Fibroblast of peridontal ligament (primary cell): ENCODE measurements around the gene CFAP74.

ENCODE experiments used
- DNase-seq: peaks from one replicate; pipeline ENCODE4 v3.0.0-alpha.2; 2010; ENCODE audit errors: extremely low read depth

CFAP74 gene

DNA sequence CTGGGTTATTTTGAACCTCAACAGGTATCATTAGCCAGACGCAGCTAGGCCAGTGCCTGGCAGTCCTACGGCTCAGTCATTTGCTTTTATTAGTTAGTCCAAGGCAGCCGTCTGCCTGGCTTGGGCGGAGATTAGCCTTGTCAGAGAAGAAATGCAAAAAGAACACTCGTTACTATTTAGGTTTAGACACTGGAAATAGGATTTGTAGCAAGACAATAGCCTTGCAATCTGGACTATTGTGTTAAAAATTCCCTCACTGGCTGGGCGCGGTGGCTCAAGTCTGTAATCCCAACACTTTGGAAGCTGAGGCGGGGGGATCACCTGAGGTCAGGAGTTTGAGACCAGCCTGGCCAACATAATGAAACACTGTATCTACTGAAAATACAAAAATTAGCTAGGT, 35.7 kb upstream of the CFAP74 start:
- DNase-seq, result no peak

DNA sequence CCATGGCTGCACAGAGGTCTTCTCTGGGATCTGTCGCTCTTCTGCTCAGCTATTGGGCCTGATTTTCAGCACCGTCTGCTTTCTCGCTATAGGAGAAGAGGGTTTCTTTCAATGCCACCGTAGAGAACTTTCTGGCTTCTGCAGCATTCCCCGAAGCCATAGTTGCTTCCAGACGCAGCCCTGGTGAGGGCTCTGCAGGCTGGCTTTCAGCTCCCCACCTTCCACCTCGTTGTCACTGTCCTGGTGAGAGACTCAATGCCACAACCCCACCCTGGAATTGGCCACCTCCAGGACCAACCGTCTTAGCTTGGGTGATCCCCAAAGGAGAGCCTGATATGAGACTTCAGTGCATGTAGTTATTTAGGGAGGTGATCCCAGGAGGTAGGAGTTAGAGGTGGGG, 34.6 kb upstream of the CFAP74 start:
- DNase-seq, result no peak

DNA sequence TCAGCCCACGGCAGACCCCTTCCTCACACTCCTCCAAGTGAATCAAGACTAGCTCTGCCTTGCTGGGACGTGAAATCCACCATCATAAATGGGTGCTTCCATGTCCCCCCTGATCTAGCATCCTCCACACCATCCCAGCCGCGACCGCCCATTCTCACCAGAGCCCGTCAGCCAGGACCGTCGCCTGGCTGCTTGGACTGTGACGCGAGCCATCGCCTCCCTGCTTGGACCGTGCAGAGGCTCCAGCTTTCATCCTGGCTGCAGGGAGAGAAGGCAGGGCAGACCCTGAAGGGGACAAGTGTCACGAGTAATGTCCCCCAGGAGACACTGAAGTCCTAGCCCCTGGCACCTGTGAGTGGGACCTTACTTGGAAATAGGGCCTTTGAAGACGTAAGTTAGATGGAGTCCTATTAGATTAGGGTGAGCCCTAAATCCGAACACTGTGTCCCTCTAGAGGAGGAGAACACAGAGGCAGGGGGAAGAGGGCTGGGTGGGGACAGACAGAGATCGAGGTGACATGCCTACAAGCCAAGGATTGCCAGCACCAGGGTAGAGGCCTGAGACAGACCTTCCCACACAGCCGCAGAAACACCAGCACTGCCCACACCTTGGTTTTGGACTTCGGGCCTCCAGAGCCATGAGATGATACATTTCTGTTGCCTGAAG, 33.9 kb upstream of the CFAP74 start:
- no peak for DNase-seq

DNA sequence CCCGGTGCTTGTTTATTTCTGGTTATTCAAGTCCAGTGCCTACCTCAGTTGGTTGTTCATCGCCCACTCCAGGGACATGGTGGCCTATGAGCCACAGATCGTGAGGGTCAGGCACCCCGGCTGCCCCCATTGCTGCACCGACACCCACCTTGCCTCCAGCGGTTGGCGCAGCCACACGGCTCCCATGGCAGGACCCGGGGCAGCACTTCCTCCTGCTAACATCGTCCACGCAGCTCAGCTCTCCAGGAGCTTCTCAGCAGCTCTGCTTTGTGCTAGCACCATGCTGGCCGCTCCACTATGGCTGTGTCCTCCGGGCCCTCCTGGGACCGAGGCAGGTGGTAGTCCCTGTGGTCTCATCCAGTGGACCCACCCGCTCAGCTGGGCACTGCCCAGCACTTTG, 32.7 kb upstream of the CFAP74 start:
- DNase-seq, result no peak

DNA sequence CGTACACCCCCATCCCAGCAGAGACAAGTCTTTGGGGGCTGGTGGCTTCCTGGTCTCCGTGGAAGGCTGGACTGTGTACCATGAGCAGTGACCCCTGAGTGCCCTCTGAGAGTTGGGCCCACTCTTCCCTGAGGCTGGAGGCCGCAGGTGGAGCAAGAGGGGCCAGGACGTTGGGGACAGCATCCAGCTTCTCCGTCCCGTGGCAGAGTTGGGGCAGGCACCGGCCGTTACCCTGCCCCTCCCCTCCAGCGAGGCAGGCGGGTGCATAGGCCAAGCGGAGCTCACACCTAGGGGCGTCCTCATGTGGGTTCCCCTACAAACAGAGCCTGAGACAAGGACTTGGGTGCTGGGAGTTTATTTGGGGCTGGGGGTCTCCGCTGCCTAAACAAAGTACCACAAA, 29.6 kb upstream of the CFAP74 start:
- DNase-seq, result no peak

DNA sequence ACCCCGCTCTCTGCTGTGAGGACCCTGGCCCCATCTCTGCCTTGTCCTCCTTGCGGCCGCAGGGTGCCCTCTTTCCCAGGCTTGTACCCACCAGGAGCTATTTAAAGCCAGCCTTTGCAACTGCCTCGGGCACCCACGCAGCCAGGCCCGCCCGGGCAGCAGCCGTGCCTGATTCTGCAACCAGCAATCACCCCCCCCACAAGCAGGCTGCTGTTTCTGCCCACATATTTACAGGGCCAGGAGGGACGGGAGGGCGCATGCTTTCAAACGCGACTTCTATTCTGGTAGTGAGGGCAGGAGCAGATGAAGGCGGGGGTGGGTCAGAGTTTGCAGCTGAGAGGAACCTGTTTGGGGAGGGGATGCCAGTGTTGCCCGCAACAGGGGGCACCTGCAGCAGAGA, 29.2 kb upstream of the CFAP74 start:
- no peak for DNase-seq

DNA sequence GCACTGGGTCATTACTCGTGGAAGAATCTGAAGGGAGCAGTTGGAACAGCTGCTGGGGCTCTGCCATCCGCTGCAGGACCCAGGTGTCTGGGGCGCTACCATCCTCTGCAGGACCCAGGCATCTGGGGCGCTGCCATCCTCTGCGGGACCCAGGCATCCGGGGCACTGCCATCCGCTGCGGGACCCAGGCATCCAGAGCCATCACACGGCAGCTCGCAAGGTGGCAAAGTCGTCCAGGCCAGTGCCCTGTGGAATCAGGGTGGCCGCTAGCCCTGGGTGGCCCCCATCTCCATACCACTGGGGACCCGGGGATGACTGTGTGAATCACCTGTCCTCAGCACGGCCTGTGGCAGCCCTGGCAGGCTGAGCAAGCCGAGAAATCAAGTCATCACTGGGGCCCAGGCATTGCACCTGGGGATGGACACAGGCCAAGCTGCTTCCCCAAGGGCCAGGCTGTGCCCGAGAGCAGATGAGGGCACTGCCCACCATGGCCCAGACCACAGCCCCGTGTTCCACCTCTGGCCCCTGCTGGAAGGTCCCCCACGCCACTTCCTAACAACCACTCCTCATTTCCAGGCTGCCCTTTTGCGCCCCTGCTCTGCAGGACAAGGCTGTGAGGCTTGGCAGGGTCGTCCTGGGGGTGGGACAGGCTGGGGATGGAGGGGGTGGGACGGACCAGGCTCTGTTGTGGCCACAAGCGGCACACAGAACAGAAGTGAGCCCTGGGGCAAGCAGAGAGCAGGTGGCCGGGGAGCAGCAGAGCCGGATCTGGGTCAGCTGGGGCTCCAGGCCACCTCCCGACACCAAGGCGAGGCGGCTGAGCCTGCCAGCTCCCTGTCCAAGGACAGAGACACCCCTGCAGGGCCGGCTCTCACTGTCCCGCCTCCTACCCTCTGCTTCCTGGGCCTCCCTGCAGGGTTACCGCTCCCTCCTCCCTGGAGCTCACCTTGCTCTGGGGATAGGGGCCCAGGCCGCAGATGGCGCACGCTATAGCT, 28.3 kb upstream of the CFAP74 start:
- DNase-seq, result no peak

DNA sequence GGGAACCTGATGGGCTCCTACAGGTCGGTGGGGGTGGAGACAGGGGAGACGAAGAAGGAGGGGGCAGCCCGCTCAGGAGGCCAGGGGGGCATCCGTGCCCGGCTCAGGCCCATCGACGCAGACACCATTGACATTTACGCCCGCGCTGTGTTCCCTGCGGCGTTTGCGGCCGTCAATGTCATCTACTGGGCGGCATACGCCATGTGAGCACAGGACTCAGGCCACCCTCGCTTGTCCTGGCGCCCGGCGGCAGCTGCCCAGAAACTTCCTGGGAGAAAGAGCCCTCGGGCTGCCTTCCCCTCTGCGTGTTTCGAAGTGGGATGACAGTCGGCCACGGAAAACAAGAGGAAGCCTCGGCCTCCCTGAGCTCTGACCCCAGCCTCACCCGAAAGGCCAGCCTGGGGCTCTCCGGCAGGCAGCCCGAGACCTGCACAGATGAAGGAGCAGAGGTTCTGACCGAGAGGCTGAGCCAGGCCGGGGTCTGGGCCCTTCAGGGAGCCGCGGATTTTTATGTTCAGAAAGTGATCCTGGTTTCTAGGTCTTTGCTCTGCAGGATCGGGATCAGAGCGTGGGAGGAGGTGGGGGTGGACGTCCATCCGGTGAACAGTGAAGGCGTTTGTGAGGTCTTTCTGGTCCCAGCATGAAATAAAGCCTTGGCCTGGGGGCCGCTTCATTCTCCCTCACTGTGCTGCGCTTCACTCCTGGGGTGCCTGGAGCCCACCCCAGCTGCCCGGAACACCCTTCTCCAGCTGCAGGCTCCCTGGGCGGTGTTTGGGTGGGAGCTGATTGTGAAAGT, 26.7 kb upstream of the CFAP74 start:
- DNase-seq, result no peak

DNA sequence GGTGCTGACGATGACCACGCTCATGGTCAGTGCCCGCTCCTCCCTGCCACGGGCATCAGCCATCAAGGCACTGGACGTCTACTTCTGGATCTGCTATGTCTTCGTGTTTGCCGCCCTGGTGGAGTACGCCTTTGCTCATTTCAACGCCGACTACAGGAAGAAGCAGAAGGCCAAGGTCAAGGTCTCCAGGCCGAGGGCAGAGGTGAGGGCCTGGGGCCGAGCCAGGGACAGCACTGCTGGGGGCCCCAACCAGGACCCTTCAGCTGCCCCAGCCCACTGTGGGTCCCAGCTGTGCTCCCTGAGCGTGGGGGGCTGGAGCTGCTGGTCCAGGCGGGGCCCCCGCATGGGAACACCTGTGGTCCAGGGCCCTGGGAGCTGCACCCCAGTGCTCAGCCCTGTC, 26.0 kb upstream of the CFAP74 start:
- DNase-seq, result no peak

DNA sequence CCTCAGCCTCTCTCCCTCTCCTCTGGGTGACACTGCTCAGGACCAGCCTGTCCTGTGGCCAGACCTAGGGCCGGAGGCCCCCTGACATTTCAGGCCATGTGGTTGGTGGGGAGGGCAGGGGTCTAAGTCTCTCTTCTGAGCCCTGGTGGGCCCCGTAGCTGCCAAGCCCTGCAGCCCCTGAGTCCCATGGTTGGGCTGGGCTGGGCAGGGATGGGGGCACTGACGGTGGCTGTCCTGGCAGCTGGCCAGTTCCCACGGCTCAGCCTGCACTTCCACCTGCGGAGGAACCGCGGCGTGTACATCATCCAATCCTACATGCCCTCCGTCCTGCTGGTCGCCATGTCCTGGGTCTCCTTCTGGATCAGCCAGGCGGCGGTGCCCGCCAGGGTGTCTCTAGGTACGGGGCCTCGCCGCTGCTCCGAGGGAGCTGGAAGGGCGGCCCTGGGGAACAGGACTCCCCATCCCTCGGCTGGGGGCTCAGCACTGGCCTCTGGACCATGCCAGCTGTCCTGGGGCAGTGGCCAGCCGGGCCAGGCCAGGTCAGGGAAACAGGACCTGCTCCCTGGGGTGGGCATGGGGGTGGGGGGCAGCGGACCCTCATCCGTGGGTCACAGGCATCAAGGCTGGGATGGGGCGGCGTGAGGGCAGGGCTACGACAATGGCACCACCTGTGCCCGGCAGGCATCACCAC, 25.4 kb upstream of the CFAP74 start:
- no peak for DNase-seq

DNA sequence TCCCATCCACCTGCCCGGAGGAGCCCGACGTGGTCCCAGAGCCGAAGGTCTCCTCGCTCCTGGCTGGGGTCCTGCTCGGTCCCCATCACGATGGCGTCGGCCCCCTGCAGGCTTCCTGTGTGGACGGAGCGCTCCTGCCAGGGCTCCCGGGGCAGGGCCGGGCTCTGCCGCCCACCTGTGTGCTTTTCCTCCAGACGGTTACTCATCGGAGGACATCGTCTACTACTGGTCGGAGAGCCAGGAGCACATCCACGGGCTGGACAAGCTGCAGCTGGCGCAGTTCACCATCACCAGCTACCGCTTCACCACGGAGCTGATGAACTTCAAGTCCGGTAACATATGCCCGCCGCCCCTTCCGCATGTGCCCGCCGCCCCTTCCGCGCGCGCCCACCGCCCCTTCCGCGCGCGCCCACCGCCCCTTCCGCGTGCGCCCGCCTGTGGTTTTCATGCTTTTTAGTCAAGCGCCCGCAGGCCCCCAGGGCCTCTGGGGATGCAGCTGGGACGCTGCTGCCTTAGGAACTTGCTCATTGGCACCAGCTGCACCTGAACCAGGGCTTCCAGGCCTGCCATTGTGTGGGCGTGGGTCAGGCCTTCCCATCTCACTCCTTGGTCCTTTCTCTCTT, 24.5 kb upstream of the CFAP74 start:
- no peak for DNase-seq

DNA sequence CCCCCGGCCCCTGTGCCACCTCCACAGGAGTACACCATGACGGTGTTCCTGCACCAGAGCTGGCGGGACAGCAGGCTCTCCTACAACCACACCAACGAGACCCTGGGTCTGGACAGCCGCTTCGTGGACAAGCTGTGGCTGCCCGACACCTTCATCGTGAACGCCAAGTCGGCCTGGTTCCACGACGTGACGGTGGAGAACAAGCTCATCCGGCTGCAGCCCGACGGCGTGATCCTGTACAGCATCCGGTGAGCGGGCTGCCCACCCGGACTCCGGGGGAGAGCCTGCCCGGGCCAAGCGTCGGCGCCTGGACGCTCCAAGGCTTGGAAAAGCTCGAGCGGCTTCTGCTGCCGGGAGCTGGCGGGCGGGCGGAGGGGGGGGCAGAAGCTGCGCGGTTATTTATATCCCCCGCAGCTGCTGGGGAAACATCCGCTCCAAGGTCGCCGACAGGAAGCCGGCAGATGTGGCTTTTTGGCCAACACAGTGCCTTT, 21.9 kb upstream of the CFAP74 start:
- no peak for DNase-seq

DNA sequence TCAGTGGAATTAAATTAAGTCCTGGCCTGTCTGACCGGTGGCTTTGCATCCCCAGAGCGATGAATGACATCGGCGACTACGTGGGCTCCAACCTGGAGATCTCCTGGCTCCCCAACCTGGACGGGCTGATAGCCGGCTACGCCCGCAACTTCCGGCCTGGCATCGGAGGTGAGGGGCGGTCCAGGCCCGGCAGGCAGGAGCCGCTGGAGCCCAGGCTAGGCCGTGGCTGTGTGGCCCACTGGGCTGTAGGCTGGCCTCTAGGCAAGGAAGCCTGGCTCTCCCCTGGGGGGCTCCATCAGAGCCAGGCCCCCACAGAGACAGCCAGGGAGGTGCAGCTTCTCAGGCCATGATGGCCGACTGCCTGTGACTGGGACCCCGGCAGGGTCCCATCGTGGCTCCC, 21.3 kb upstream of the CFAP74 start:
- no peak for DNase-seq

DNA sequence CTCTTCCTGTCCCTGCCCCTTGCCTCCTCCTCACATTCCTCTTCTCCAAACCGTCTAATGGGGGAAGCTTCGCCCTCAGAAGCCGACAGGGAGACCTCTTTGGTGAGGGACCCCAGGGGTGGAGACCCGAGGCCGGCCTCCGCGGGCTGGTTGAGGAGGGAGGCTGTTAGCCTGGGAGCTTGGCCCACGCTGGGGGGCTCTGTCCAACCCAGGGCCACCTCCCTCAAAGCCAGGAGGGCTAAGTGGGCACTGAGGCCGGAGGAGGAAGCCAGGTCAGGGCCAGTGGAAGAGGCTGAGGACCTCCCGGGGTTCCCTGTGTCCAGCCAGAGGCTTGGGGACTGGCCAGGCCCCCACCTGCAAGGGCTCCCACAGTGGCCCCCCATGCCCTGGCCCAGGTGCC, 20.9 kb upstream of the CFAP74 start:
- DNase-seq, result no peak

DNA sequence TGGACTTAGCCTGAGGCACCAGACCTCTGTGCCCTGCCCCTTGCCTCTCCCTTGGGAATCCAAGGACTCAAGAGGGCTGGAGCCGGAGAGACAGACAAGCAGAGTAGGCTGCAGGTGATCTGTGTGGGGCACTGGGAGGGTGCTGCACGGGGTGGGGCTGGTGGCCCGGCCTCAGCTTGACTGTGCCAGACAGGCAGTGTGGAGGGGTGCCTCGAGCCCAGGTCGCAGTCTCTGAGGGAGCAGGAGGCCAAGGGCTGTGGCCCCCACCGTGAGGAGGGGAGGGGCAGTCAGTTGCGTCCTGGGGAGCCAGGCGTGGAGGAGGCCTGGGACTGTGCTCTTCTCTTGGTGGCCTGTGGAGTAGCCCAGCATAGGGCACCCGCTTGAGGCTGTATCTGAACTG, 19.6 kb upstream of the CFAP74 start:
- DNase-seq, result no peak

DNA sequence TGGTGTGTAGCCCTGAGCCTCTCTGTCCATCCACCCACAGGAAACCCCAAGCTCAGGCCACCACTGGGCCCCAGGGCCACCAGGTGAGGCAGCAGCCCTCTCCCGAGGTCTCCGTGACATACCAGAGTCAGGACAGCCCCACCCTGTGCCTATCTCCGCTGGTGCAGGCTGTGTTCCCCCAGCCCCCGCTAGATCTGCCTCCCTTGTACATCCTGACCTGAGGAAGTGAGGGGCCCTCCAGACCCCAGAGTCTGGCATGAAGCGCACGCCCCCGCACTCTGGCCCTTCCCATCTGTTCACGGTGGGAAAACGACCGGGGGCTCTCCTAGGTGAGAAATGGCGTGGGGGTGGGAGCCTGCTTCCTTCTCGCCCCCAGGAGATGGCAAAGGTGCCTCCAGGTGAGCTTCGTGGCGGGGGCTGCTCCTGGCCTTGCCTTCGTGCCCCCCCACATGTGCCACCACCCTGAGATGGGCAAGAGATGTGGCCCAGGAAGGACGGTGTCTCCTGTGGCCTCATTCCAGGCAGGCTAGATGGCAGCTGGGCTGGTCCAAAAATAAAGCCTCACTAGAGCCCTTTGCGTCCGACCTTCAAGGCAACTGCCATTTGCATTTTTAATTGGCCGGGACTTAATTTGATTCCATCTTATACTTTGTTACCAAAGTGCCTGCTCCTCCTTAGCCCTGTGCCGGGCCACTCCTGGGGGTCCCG, 18.6 kb upstream of the CFAP74 start:
- no peak for DNase-seq

DNA sequence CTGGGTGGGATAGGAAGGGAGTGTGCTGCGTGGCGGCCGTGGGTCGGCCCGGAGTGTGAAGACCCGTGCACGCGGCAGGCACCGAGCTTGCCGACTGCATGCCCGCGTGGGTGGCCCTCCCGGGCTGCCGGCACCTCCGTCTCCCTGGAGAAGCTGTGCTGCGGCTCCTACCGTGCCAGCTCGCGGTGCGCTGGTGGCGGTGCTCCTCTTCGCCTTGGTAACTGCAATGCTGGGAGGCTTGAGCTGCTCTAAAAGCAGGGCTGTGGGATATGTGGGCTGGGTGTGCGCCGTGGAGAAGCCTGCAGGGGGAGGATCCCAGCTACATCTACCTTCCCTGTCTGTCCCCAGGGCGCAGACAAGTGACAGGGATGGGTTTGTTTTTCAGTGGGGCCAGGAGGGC, 18.0 kb upstream of the CFAP74 start:
- no peak for DNase-seq

DNA sequence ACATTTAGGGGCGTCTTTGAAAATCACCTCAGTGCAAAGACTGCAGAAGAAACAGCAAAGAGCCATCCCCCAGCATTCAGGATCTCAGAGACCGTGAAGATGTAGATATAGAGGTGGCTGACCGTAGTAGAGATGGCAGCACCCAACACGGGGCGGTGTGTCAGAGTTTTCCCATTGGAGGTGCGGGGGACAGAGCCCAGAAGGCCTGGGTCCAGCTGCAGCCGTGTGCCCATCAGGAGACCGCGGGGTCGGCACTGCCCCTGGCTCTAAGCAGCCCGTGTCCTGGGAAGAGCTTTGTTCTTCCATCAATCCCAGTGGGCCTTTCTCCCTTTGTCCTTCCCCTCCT, 16.7 kb upstream of the CFAP74 start:
- no peak for DNase-seq

DNA sequence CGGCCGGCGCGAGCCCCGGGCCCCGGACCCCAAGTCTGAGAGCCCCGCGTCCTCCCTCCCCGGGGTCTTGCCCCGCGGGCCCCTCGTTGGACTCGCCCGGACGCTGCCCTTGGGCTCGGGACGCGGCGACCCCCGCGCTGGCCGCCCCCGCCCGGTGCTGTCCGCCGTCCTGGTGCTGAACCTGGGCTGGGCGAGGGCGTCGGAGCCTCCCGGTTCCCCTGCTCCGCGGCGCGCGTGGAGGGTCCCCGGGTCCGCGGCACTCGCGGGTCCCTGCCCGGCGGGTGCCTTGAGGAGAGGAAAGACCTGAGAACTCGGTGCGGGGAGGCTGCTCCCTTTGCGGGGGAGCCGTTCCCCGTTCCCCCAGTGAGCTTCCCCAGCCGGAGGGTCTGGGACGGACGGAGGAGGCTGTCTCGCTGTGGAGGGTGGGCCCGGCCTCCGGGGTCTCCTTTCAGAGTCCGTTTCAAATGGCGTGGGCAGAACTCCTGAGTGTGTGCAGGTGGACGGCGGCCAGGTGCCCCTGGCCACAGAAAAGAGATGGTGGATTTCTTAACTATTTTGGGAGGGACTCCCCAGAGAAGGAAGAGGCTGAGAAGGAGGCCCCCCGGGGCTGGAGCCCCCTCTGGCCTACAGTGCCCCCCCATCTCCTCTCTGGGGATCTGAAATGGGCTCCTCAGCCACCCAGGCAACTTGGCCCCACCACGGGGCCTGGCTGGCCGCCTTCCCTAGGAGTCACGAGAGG, 16.2 kb upstream of the CFAP74 start:
- no peak for DNase-seq

DNA sequence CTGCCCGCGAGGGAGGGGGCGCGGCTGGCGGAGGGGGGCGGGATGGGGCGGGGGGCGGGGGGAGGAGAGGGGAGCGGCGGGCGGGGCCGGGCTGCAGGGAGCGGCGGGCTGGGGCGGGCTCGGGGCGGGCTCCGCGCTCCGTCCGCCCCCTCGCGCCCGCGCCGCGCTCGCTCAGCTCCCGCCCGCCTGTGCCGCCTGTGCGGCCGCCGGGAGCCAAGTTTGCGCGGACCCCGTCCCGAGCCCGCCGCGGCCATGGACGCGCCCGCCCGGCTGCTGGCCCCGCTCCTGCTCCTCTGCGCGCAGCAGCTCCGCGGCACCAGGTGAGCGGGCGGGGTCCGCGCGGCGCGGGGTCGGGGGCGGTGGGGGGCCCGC, 15.6 kb upstream of the CFAP74 start, which contains the start of gene GABRD:
TSS of gene GABRD (plus strand) at position 174 of the 372 bp plus-strand sequence. CDS start at position 253, 79 bp downstream.
- no peak for DNase-seq
